SK-N-SH treated with all-trans-retinoic acid at 6 μM for 48 hours (cell line): ENCODE measurements around the gene PSMD8.

Experiments used
- ATAC-seq: fragments of 200-7000 bp; cut with Tn5 transposase; 3 replicates; pipeline ENCODE4 v1.9.1; 2020; ENCODE audit warnings: mild to moderate bottlenecking, moderate library complexity
- ARNTL ChIP-seq: fragments of 450-650 bp; formaldehyde crosslinking; IDR thresholded peaks from 2 replicates; pipeline ENCODE4 v1.5.0; 2020; ENCODE audit warnings: low read depth, mild to moderate bottlenecking, moderate library complexity, borderline replicate concordance
- BACH2 ChIP-seq: fragments of 250-450 bp; sonication (Bioruptor Pico); IDR thresholded peaks from 2 replicates; pipeline ENCODE4 v1.9.0; 2021; ENCODE audit warnings: mild to moderate bottlenecking, borderline replicate concordance
- ESRRG ChIP-seq: fragments of 250-450 bp; sonication (Bioruptor Pico); IDR thresholded peaks from 2 replicates; pipeline ENCODE4 v1.6.1; 2021; ENCODE audit warnings: mild to moderate bottlenecking
- GLIS3 ChIP-seq: fragments of 250-450 bp; sonication (Bioruptor Pico); IDR thresholded peaks from 2 replicates; pipeline ENCODE4 v1.5.0; 2020; ENCODE audit warnings: mild to moderate bottlenecking, moderate library complexity
- ISL1 ChIP-seq: fragments of 250-450 bp; sonication (Bioruptor Pico); IDR thresholded peaks from 2 replicates; pipeline ENCODE4 v2.1.2; 2022; ENCODE audit warnings: mild to moderate bottlenecking, moderate library complexity
- OSR1 ChIP-seq: fragments of 250-450 bp; sonication (Bioruptor Pico); IDR thresholded peaks from 2 replicates; pipeline ENCODE4 v1.8.0; 2022; ENCODE audit warnings: moderate library complexity, mild to moderate bottlenecking, inconsistent platforms
- POU6F1 ChIP-seq: fragments of 250-450 bp; sonication (Bioruptor Pico); IDR thresholded peaks from 2 replicates; pipeline ENCODE4 v1.8.0; 2021; ENCODE audit warnings: low read depth, mild to moderate bottlenecking, moderate library complexity, borderline replicate concordance
- RARB ChIP-seq: fragments of 250-450 bp; sonication (Bioruptor Pico); IDR thresholded peaks from 2 replicates; pipeline ENCODE4 v1.8.0; 2021; ENCODE audit warnings: mild to moderate bottlenecking, moderate library complexity
- SNAI2 ChIP-seq: fragments of 250-450 bp; sonication (Bioruptor Pico); IDR thresholded peaks from 2 replicates; pipeline ENCODE4 v1.5.0; 2020; ENCODE audit warnings: mild to moderate bottlenecking, moderate library complexity
- TCF4 ChIP-seq: fragments of 250-450 bp; sonication (Bioruptor Pico); IDR thresholded peaks from 2 replicates; pipeline ENCODE4 v1.8.0; 2021; ENCODE audit warnings: mild to moderate bottlenecking, moderate library complexity, borderline replicate concordance
- TOX ChIP-seq: fragments of 250-450 bp; sonication (Bioruptor Pico); IDR thresholded peaks from 2 replicates; pipeline ENCODE4 v1.8.0; 2021; ENCODE audit warnings: mild to moderate bottlenecking, moderate library complexity, borderline replicate concordance
- ZFP3 ChIP-seq: fragments of 250-450 bp; sonication (Bioruptor Pico); IDR thresholded peaks from 2 replicates; pipeline ENCODE4 v1.5.0; 2020; ENCODE audit warnings: mild to moderate bottlenecking, moderate library complexity
- ZFP30 ChIP-seq: fragments of 450-650 bp; formaldehyde crosslinking; IDR thresholded peaks from 2 replicates; pipeline ENCODE4 v1.5.0; 2022; ENCODE audit warnings: mild to moderate bottlenecking, moderate library complexity
- ZNF565 ChIP-seq: fragments of 450-650 bp; formaldehyde crosslinking; conservative IDR thresholded peaks from 2 replicates; pipeline ENCODE4 v1.5.0; 2020; ENCODE audit warnings: low read depth, mild to moderate bottlenecking, moderate library complexity
- ZNF8 ChIP-seq: fragments of 450-650 bp; formaldehyde crosslinking; IDR thresholded peaks from 2 replicates; pipeline ENCODE4 v1.5.0; 2020; ENCODE audit warnings: mild to moderate bottlenecking, moderate library complexity
- TF ChIP-seq, protein P1 (sequence below): fragments of 250-450 bp; sonication (Bioruptor Pico); IDR thresholded peaks from 2 replicates; pipeline ENCODE4 v1.5.0; 2020; ENCODE audit warnings: mild to moderate bottlenecking, moderate library complexity
- TF ChIP-seq, protein P2 (sequence below): fragments of 250-450 bp; sonication (Bioruptor Pico); IDR thresholded peaks from 2 replicates; pipeline ENCODE4 v1.8.0; 2020; ENCODE audit warnings: mild to moderate bottlenecking, moderate library complexity, borderline replicate concordance
- TF ChIP-seq, protein P3 (sequence below): fragments of 250-450 bp; sonication (Bioruptor Pico); IDR thresholded peaks from 2 replicates; pipeline ENCODE4 v1.5.1; 2021; ENCODE audit warnings: mild to moderate bottlenecking, moderate library complexity
- TF ChIP-seq, protein P4 (sequence below): fragments of 250-450 bp; sonication (Bioruptor Pico); IDR thresholded peaks from 2 replicates; pipeline ENCODE4 v1.5.1; 2020; ENCODE audit warnings: low read depth, mild to moderate bottlenecking, moderate library complexity

Gene PSMD8

DNA sequence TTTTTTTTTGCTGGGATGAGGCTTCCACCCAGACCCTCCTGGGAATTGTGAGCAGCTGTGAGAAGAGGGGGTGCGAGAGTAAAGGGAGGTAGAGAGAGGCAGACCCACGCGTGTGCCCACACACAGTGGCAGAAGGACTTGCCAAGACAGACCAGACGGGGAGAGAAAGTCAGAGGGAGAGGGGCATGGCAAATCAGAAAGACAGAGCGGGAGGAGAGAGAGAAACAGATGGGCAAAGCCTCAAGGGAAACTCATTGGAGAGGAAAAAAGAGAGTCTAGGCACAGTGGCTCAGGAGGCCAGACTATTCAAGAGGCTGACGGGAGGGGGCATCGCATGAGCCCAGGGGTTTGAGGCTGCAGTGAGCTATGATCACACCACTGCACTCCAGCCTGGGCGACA is 21.8 kb upstream of the PSMD8 start:
- TF ChIP-seq, protein P1, sequence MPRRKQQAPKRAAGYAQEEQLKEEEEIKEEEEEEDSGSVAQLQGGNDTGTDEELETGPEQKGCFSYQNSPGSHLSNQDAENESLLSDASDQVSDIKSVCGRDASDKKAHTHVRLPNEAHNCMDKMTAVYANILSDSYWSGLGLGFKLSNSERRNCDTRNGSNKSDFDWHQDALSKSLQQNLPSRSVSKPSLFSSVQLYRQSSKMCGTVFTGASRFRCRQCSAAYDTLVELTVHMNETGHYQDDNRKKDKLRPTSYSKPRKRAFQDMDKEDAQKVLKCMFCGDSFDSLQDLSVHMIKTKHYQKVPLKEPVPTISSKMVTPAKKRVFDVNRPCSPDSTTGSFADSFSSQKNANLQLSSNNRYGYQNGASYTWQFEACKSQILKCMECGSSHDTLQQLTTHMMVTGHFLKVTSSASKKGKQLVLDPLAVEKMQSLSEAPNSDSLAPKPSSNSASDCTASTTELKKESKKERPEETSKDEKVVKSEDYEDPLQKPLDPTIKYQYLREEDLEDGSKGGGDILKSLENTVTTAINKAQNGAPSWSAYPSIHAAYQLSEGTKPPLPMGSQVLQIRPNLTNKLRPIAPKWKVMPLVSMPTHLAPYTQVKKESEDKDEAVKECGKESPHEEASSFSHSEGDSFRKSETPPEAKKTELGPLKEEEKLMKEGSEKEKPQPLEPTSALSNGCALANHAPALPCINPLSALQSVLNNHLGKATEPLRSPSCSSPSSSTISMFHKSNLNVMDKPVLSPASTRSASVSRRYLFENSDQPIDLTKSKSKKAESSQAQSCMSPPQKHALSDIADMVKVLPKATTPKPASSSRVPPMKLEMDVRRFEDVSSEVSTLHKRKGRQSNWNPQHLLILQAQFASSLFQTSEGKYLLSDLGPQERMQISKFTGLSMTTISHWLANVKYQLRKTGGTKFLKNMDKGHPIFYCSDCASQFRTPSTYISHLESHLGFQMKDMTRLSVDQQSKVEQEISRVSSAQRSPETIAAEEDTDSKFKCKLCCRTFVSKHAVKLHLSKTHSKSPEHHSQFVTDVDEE (CRISPR knock-in tag), result no peak
- ATAC-seq, result no peak

GRCh38 chr19:38355728-38356725 is 18.3 kb upstream of the PSMD8 start:
- TF ChIP-seq OSR1 (CRISPR knock-in tag) (no peak), ARNTL (no peak), TCF4 (no peak)
- TF ChIP-seq, protein P1 (CRISPR knock-in tag), result no peak
- no peak for ATAC-seq

DNA sequence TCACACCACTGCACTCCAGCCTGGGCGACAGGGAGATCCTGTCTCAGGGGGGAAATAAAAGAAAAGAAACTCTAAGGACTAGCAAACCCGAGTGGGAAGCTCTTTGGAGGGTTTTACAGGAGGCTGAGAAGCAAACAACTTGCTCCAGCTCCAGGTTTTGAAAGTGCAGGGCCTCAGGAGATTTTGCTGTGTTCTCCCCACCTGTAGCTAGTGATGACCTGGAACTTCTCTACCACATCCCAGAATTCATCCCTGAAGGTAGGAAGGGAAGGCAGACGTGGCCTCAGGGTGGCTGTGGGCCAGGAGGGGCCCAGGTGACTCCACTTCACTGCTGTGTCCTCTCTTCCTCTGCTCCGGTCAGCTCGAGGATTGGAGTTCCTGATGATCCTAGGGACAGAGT is 16.3 kb upstream of the PSMD8 start:
- no peak for ATAC-seq
- TF ChIP-seq, protein P2, sequence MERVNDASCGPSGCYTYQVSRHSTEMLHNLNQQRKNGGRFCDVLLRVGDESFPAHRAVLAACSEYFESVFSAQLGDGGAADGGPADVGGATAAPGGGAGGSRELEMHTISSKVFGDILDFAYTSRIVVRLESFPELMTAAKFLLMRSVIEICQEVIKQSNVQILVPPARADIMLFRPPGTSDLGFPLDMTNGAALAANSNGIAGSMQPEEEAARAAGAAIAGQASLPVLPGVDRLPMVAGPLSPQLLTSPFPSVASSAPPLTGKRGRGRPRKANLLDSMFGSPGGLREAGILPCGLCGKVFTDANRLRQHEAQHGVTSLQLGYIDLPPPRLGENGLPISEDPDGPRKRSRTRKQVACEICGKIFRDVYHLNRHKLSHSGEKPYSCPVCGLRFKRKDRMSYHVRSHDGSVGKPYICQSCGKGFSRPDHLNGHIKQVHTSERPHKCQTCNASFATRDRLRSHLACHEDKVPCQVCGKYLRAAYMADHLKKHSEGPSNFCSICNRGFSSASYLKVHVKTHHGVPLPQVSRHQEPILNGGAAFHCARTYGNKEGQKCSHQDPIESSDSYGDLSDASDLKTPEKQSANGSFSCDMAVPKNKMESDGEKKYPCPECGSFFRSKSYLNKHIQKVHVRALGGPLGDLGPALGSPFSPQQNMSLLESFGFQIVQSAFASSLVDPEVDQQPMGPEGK, result no peak
- TF ChIP-seq ZFP3, result no peak
- TF ChIP-seq, protein P3, sequence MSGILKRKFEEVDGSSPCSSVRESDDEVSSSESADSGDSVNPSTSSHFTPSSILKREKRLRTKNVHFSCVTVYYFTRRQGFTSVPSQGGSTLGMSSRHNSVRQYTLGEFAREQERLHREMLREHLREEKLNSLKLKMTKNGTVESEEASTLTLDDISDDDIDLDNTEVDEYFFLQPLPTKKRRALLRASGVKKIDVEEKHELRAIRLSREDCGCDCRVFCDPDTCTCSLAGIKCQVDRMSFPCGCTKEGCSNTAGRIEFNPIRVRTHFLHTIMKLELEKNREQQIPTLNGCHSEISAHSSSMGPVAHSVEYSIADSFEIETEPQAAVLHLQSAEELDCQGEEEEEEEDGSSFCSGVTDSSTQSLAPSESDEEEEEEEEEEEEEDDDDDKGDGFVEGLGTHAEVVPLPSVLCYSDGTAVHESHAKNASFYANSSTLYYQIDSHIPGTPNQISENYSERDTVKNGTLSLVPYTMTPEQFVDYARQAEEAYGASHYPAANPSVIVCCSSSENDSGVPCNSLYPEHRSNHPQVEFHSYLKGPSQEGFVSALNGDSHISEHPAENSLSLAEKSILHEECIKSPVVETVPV (CRISPR knock-in tag), result no peak
- no peak for TF ChIP-seq RARB (CRISPR knock-in tag)
- no peak for TF ChIP-seq TOX (CRISPR knock-in tag)
- TF ChIP-seq, protein P4, sequence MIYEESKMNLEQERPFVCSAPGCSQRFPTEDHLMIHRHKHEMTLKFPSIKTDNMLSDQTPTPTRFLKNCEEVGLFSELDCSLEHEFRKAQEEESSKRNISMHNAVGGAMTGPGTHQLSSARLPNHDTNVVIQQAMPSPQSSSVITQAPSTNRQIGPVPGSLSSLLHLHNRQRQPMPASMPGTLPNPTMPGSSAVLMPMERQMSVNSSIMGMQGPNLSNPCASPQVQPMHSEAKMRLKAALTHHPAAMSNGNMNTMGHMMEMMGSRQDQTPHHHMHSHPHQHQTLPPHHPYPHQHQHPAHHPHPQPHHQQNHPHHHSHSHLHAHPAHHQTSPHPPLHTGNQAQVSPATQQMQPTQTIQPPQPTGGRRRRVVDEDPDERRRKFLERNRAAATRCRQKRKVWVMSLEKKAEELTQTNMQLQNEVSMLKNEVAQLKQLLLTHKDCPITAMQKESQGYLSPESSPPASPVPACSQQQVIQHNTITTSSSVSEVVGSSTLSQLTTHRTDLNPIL (CRISPR knock-in tag), result no peak
- TF ChIP-seq, protein P1 (CRISPR knock-in tag), result no peak
- TF ChIP-seq GLIS3 (CRISPR knock-in tag), result no peak
- TF ChIP-seq TCF4, result no peak
- TF ChIP-seq ZFP30 (CRISPR knock-in tag), result no peak
- TF ChIP-seq SNAI2 (CRISPR knock-in tag), result no peak
- TF ChIP-seq ARNTL, result no peak
- TF ChIP-seq OSR1 (CRISPR knock-in tag), result no peak
- TF ChIP-seq ESRRG (CRISPR knock-in tag), result no peak
- no peak for TF ChIP-seq BACH2 (CRISPR knock-in tag)
- TF ChIP-seq ZNF8, result no peak
- TF ChIP-seq POU6F1 (CRISPR knock-in tag), result no peak
- TF ChIP-seq ISL1 (CRISPR knock-in tag), result no peak
- no peak for TF ChIP-seq ZNF565 (CRISPR knock-in tag)
